AG09309 (cell line): ENCODE results near the gene SLC44A4.
A peak's percentile ranks its signal among the peaks of the same experiment; 100 is the strongest.

Experiments
- DNase-seq: peaks from one replicate; pipeline ENCODE4 v3.0.0-alpha.2; 2010; ENCODE audit warnings: low read depth
- H3K4me3 ChIP-seq: 2 replicates; pipeline ENCODE4 v1.5.1; 2011; ENCODE audit warnings: mild to moderate bottlenecking, low read depth, low read length, moderate library complexity; ENCODE audit not compliant: control insufficient read depth
- CTCF ChIP-seq: IDR thresholded peaks from 2 replicates; pipeline ENCODE4 v1.5.1; 2011; ENCODE audit warnings: mild to moderate bottlenecking, low read depth, low read length, inconsistent platforms; ENCODE audit not compliant: insufficient read depth, control insufficient read depth; ENCODE audit errors: missing control alignments

SLC44A4 gene

DNA sequence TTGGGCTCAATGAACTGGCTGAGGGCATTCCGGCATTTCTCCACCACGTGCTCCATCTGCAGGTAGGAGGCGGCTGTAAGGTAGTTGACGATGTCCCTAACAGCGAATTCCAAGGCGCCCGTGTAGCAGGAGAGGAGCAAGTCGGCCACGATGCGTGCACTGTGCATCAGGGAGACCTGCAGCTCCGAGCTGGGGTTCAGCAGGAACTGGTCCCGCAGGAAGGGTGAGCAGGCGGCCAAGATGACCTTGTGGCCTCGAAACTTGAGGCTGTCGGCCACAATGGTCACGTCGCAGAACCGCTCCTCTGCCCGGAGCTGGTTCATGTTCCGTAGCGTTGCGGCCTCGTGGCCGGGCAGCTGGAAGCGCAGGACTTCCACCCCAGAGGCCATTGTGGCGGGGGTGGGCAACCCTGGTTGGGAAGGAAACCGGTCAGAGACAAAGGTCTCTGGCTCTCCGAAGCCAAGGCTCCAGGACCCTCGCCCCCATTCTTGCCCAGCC is 22.2 kb upstream of the SLC44A4 start:
- H3K4me3 ChIP-seq: peak overlapping the region; percentile 58
- no peak for DNase-seq
- no peak for TF ChIP-seq CTCF

GRCh38 chr6:31899882-31900722 is 21.3 kb upstream of the SLC44A4 start:
- no peak overlapping the region for H3K4me3 ChIP-seq
- DNase-seq: no peak
- no peak for TF ChIP-seq CTCF

GRCh38 chr6:31899215-31899614 is 20.4 kb upstream of the SLC44A4 start:
- H3K4me3 ChIP-seq: no peak overlapping the region
- DNase-seq: no peak
- no peak for TF ChIP-seq CTCF

GRCh38 chr6:31898383-31899011 is 19.7 kb upstream of the SLC44A4 start:
- peak overlapping the region; percentile 71 for H3K4me3 ChIP-seq
- no peak for TF ChIP-seq CTCF
- no peak for DNase-seq

DNA sequence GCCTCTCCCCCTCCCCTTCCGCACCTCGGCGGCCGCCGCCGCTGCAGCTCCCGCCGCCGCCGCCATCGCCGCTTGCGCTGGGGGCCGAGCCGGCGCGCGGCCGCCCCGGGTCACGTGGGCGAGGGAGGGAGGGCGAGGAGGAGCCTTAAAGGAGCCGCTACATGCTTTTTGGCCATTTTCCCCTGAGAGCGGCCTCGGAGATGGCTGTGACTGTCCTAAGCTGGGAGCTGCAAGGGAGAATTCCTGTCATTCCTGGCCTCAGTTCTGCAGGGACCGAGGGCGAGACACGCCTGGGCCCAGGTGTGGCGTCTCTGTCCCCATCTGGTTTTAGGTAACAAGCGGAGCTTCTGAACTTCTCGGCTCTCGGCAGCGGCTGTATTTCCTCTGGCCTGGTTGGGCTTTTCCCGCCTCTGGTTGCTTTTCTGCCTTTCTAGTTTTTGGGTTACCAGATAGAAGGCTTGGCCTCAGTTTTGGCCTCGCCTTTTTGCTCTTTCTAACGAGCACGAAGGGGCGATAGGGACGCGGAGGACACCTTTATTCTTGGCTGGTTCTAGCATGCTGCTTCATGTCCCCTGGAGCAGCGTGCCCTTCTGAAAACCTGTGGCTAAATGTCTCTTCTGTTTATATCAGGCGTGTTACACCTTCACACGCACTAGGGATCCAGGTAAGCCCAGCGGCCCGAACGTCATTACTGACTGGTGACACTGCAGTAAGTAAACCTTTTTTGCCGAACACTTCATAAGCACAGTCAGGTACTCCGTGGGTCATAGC is 19.0 kb upstream of the SLC44A4 start, which contains the start of gene EHMT2:
EHMT2 (minus strand) TSS at position 87 of the 771 bp plus-strand sequence; CDS start at position 66, 21 bp downstream.
- DNase-seq: no peak
- no peak for TF ChIP-seq CTCF
- peak within 1 kb of the TSS; percentile 71 for H3K4me3 ChIP-seq
